OCI-LY3 (cell line): ENCODE measurements around the gene GRIP1.

ENCODE experiments used
- H2AFZ ChIP-seq: fragments of 200-600, 300-600 bp; shearing (Covaris generic); 2 replicates; pipeline ENCODE4 v1.6.0; 2014; ENCODE audit warnings: antibody characterized with exemption, low read depth, low read length
- H3K27ac ChIP-seq: fragments of 200-600, 300-600 bp; sonication (generic); 2 replicates; pipeline ENCODE4 v1.5.1; 2014; ENCODE audit warnings: mild to moderate bottlenecking, low read length, moderate library complexity, mixed read lengths
- H3K27me3 ChIP-seq: fragments of 200-600, 300-600 bp; sonication (generic); 2 replicates; pipeline ENCODE4 v1.6.1; 2014; ENCODE audit warnings: low read depth, low read length, mixed read lengths
- H3K36me3 ChIP-seq: fragments of 200-600, 300-600 bp; sonication (generic); replicated peaks from 2 replicates; pipeline ENCODE3; 2014; ENCODE audit warnings: low read depth, low read length, mixed read lengths
- H3K4me1 ChIP-seq: fragments of 300-600, 200-600 bp; sonication (generic); 2 replicates; pipeline ENCODE4 v1.6.1; 2014; ENCODE audit warnings: low read length, mixed read lengths
- H3K4me2 ChIP-seq: fragments of 200-600, 300-600 bp; sonication (generic); 2 replicates; pipeline ENCODE4 v1.6.1; 2014; ENCODE audit warnings: low read length, mixed read lengths
- H3K4me3 ChIP-seq: fragments of 300-600, 200-600 bp; sonication (generic); 2 replicates; pipeline ENCODE4 v1.5.1; 2014; ENCODE audit warnings: antibody characterized with exemption, mild to moderate bottlenecking, low read length, moderate library complexity
- H3K79me2 ChIP-seq: fragments of 300-600, 200-600 bp; shearing (Covaris generic); 2 replicates; pipeline ENCODE4 v1.6.1; 2014; ENCODE audit warnings: mild to moderate bottlenecking, low read length, mixed read lengths
- H3K9ac ChIP-seq: fragments of 300-600, 200-600 bp; shearing (Covaris generic); 2 replicates; pipeline ENCODE4 v1.6.0; 2014; ENCODE audit warnings: mild to moderate bottlenecking, low read length, moderate library complexity
- H3K9me3 ChIP-seq: fragments of 200-600, 300-600 bp; shearing (Covaris generic); 2 replicates; pipeline ENCODE4 v1.6.1; 2014; ENCODE audit warnings: low read length, mixed read lengths; ENCODE audit not compliant: insufficient read depth
- H4K20me1 ChIP-seq: fragments of 200-600, 300-600 bp; sonication (generic); 2 replicates; pipeline ENCODE4 v1.6.1; 2016; ENCODE audit warnings: low read length, mixed read lengths; ENCODE audit not compliant: insufficient read depth
- EZH2phosphoT487 ChIP-seq: fragments of 200-600 bp; shearing (Covaris generic); IDR thresholded peaks from 2 replicates; pipeline ENCODE4 v1.6.1; 2018; ENCODE audit warnings: antibody characterized with exemption, mixed run types, low read depth
- TF ChIP-seq, protein P1 (sequence below): fragments of 200-600, 300-600 bp; sonication (generic); IDR thresholded peaks from 2 replicates; pipeline ENCODE4 v1.5.1; 2014; ENCODE audit warnings: antibody characterized with exemption, low read length, low read depth

Gene GRIP1

DNA sequence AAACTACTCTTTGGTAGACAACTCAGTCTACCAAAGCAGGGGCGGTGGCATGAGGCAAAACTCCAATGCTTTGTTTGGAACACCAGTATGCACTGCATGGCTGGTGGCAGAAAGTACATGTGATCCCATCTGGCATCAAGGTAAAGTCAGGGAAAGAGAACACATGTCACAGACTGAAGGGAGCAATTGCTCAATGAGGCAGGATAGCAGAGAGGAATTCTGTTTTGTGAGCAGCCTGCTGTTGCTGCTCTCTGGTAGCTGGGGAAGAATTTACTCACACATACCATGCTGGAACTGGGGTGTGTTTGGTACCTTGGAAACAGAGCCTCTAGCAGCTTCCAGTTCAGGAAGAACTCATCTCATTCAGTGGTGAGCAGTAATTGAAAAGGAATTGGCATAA, 291.8 kb downstream of the GRIP1 start:
- no peak overlapping the region for H3K27ac ChIP-seq
- no peaks in the 10 kb centered on the region for H4K20me1 ChIP-seq
- no peaks in the 10 kb centered on the region for H3K36me3 ChIP-seq
- H2AFZ ChIP-seq: no peak overlapping the region
- H3K79me2 ChIP-seq: no peaks in the 10 kb centered on the region
- no peak overlapping the region for H3K9ac ChIP-seq
- no peak overlapping the region for H3K4me2 ChIP-seq
- peaks cover 6% of the 10 kb centered on the region for H3K4me1 ChIP-seq
- no peak for TF ChIP-seq EZH2phosphoT487
- TF ChIP-seq, protein P1, sequence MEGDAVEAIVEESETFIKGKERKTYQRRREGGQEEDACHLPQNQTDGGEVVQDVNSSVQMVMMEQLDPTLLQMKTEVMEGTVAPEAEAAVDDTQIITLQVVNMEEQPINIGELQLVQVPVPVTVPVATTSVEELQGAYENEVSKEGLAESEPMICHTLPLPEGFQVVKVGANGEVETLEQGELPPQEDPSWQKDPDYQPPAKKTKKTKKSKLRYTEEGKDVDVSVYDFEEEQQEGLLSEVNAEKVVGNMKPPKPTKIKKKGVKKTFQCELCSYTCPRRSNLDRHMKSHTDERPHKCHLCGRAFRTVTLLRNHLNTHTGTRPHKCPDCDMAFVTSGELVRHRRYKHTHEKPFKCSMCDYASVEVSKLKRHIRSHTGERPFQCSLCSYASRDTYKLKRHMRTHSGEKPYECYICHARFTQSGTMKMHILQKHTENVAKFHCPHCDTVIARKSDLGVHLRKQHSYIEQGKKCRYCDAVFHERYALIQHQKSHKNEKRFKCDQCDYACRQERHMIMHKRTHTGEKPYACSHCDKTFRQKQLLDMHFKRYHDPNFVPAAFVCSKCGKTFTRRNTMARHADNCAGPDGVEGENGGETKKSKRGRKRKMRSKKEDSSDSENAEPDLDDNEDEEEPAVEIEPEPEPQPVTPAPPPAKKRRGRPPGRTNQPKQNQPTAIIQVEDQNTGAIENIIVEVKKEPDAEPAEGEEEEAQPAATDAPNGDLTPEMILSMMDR: no peak
- H3K27me3 ChIP-seq: no peaks in the 10 kb centered on the region
- H3K4me3 ChIP-seq: no peak overlapping the region
- H3K9me3 ChIP-seq: no peaks in the 10 kb centered on the region

DNA sequence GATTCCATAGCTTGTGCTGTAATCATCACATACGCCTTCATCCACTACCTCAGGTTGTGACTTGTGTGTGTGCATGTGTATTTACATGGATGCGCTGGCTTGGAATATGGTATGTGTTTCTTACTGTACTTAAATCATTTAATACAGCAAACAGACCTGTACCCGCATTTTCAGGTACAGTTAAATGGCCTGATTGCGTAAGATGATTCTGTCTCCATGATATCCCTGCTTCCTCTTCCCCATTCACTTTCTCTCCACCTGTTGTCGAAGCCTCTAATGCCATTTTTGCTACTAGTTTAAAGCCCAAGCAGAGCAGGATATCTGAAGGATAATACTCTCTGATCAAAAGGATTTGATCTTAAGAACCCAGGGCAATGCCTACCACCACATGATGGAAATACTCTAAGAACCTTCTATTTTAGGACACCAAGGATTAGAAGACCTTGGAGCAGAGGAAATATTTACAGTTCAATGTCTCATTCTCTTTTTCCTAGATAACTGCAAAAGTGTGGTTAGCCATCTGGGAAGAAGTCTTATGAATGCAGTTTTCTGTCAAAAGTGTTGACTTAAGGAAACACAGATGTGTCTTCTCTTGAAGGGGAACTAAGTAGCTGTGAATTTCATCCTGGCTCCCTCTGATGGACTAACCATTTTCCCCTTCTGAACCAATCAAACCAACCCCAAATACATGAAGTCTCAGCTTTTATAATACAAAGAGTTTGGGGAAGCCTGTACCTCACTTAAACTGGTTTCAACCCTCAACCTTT, 297.9 kb downstream of the GRIP1 start:
- H4K20me1 ChIP-seq: no peaks in the 10 kb centered on the region
- TF ChIP-seq, protein P1: no peak
- TF ChIP-seq EZH2phosphoT487: no peak

DNA sequence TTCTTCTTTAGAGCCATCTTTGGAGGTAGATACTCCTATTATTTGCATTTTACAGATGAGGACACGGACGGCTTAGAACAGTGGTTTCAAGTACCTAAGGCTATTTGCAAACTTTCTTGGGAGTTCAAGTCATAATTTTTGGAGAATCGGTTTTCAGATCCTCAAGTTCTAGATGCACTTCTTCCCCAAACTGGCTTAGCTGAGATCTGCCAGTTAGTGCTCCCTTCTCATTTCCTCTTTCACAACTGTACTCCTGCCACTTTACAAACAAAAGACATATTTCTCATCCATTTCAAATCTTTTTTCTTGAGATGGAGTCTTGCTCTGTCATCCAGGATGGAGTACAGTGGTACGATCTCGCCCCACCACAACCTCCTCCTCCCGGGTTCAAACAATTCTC, 299.3 kb downstream of the GRIP1 start:
- Histone ChIP-seq H3K27ac (peak overlapping the region; percentile 45; the same call in 1 of the 2 replicates), H4K20me1 (no peaks in the 10 kb centered on the region), H3K27me3 (0 out of 2 replicates have a peak, but pooled peaks cover 4% of the 10 kb centered on the region), H2AFZ (no peak overlapping the region), H3K9ac (no peak overlapping the region), H3K4me1 (peaks cover 18% of the 10 kb centered on the region), H3K9me3 (no peaks in the 10 kb centered on the region), H3K4me2 (peak overlapping the region; percentile 51), H3K4me3 (peak overlapping the region; percentile 39; the same call in 1 of the 2 replicates), H3K36me3 (no peaks in the 10 kb centered on the region), H3K79me2 (no peaks in the 10 kb centered on the region)
- no peak for TF ChIP-seq EZH2phosphoT487
- TF ChIP-seq, protein P1: no peak

More for the DNA sequence above, 297.9 kb downstream of the GRIP1 start:
- Histone ChIP-seq H3K4me1 (peaks cover 18% of the 10 kb centered on the region), H3K4me3 (no peak overlapping the region), H3K4me2 (no peak overlapping the region), H3K36me3 (no peaks in the 10 kb centered on the region), H3K27me3 (0 out of 2 replicates have a peak, but pooled peaks cover 4% of the 10 kb centered on the region), H2AFZ (no peak overlapping the region), H3K9ac (no peak overlapping the region), H3K9me3 (no peaks in the 10 kb centered on the region), H3K79me2 (no peaks in the 10 kb centered on the region), H3K27ac (no peak overlapping the region)

DNA sequence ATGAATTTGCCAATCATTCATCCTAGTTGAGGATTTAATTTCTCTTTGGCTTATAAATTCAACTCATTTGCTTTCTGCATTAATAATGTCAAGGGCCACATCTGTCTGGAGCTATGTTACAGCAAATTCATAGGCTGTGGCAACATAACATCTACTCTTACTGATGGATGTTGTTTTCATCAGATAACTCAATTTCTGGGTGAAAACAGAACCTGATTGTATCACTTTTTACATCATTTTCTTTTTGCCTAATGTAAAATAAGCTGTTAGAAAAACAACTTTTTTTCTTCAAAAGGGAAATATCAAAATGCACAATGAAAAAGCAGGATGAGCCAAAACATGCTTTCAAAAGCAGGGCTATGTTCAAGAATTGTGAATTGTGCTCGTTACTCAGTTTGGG, 303.3 kb downstream of the GRIP1 start:
- Histone ChIP-seq H3K9me3 (no peaks in the 10 kb centered on the region), H2AFZ (no peak overlapping the region), H3K9ac (no peak overlapping the region), H3K27ac (no peak overlapping the region), H3K4me1 (peaks cover 22% of the 10 kb centered on the region), H3K4me3 (no peak overlapping the region), H4K20me1 (no peaks in the 10 kb centered on the region), H3K4me2 (no peak overlapping the region), H3K79me2 (no peaks in the 10 kb centered on the region), H3K27me3 (0 out of 2 replicates have a peak, but pooled peaks cover under 1% of the 10 kb centered on the region), H3K36me3 (no peaks in the 10 kb centered on the region)
- TF ChIP-seq, protein P1: no peak
- TF ChIP-seq EZH2phosphoT487: no peak
